Middle frontal gyrus (tissue), 1 donor: ENCODE results near the gene ZBTB8A.
A peak's percentile ranks its signal among the peaks of the same experiment; 100 is the strongest.
"Not testable (repeated sequence)": the region's sequence is repeated elsewhere in the genome, so short reads cannot be mapped to it uniquely, and the experiment has no call there.

Experiments used
- DNase-seq: peaks from one replicate; pipeline ENCODE4 v3.0.0-alpha.2; 2015; ENCODE audit warnings: low spot score; ENCODE audit errors: extremely low spot score

Gene ZBTB8A

DNA sequence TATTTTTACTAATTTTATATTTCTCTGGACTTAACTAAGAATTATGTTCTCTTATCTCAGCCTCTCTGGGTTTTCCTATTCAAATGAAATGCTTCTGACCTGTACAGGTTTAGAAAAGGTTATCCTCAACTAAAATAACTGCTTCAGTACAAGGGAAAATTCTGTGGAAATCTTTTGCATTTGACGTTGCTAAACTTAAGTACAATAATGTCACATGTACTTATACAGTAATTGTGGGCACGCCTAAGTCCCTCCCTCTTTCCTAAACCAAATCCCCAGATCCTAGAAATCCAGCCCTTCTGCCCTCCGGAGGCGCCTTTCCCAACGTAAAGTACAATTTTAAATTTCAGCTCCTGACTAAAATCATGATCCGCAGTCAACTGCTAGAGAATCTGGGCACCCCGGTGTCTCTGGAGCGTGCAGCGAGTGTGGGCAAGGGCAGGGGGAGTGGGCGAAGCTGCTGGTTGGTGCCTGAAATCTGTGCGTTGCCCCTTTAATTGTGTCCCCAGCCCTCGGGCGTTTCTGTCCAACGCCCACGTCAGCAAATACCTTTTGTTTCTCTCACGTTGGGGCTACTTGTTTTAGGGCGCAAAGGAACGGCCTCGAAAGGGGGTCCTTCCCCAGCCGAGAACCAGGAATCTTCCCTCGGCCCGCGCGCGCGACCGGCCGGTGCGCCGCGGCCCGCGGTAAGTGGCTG lies at the start of gene ZBTB8A:
ZBTB8A (plus strand) TSS at position 541 of the 697 bp plus-strand sequence. CDS start 53,505 bp downstream, outside the sequence.
- DNase-seq = no peak

GRCh38 chr1:32489774-32490454 lies 49.3 kb upstream of the ZBTB8A start:
- DNase-seq = no peak

GRCh38 chr1:32491386-32491785 lies 47.8 kb upstream of the ZBTB8A start:
- no peak for DNase-seq

DNA sequence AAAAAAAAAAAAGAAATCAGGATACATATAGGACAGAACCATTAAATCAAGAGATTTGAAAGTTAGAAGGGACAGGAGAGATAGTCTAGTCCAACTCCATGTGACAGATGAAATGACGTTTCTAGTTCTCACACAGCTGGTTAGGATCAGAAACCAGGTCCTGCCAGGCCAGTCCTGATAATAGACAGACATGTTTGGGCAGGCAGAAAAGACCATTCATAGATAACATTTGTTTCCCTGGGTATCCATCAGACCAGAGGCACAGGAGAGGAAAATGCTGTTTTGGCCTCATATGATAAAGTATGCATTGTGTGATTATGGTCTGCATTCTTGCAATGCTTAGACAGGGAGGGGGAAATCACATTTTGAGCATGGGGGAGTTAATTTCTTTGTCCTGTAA lies 45.0 kb upstream of the ZBTB8A start:
- no peak for DNase-seq

- DNase-seq = no peak
These were observed 44.4 kb upstream of the ZBTB8A start for GRCh38 chr1:32494711-32495337.

- DNase-seq = no peak
These were observed 43.1 kb upstream of the ZBTB8A start for GRCh38 chr1:32496127-32496526.

- DNase-seq = no peak
These were observed 40.5 kb upstream of the ZBTB8A start for GRCh38 chr1:32498751-32499150.

GRCh38 chr1:32500387-32501209 lies 38.6 kb upstream of the ZBTB8A start:
- peak; percentile 6 for DNase-seq

DNA sequence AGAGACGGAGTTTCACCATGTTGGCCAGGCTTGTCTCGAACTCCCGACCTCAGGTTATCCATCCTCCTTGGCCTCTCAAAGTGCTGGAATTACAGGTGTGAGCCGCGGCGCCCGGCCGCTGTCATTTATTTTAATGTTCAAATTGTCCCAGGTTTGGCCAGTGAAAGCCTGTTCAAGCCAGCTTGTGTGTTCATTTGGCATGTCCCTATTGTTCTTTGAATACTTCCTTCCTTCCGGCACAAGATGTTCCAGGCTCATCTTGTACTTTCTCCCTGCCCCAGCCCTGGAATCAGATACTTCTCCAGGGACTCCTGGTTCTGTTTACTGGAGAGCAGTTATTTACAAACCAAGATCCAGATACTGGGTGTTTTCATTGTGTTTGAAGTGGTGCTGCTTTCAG lies 37.4 kb upstream of the ZBTB8A start:
- no peak for DNase-seq

- DNase-seq = no peak
These were observed 36.1 kb upstream of the ZBTB8A start for GRCh38 chr1:32503153-32503552.

DNA sequence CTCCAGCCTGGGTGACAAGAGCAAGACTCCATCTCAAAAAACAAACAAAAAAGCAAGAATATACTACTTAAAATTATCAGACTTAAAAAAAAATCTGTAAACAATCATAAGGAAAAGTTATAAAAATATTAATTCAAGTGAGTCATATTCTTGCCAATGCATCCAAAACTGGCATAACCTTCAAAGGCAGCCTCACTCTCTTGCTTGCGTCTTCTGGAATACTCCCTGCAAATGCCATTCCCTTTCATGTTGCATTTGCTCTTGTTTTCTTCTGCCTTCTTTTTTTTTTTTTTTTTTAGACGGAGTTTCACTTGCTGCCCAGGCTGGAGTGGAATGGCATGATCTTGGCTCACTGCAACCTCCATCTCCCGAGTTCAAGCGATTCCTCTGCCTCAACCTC lies 32.2 kb upstream of the ZBTB8A start:
- DNase-seq = no peak

DNA sequence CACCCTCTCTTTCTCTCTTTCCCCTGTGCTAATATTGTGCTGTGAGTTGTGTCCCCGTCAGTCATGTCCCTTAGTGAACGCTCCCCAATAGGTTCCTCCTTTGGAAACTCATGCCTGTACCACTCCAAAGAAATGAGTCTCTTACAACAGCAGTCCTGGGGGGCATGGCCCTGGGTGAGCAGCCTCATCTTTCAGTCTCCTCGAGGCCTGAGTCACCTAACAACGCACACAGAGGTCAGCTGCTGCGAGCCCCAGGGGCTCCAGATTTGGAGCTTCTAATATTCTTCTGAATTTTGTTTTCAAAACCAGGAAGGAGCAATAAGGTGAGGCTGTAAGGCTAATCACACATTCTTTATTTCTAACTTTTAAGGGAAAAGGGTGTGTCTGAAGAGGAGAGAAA lies 30.5 kb upstream of the ZBTB8A start:
- DNase-seq = no peak

- no peak for DNase-seq
These were observed 29.3 kb upstream of the ZBTB8A start for GRCh38 chr1:32509939-32510338.

GRCh38 chr1:32516402-32516801 lies 22.8 kb upstream of the ZBTB8A start:
- no peak for DNase-seq

DNA sequence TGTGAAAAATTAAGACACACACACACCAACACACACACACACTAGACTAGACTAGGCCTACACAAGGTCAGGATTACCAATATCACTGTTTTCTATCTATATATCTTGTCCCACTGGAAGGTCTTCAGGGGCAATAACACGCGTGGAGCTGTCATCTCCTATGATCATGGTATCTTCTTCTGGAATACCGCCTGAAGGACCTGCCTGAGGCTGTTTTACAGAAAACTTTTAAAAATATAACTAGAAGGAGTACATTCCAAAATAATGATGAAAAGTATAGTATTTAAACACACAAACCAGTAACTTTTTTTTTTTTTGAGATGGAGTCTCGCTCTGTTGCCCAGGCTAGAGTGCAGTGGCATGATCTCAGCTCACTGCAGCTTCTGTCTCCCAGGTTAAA lies 20.3 kb upstream of the ZBTB8A start:
- no peak for DNase-seq

- no peak for DNase-seq
These were observed 18.1 kb upstream of the ZBTB8A start for GRCh38 chr1:32521165-32521564.

DNA sequence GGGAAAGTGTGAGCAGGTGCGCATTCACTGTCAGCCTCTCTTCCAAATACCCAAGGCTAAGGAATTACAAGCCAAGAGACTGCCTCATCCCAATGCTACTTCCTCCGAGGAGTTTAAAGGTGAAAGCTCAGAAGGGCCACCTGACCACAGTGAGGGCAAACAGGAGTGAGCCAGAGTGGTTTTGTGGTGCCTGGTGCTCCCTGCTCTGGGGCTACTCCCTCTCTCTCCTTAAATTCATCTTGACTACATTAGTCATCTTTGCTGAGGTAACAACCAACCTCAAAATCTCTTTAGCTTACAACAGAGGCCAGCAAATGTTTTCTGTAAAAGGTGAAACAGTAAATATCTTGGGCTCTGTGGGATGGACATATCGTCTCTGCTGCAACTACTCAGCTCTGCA lies 14.2 kb upstream of the ZBTB8A start:
- DNase-seq = no peak

DNA sequence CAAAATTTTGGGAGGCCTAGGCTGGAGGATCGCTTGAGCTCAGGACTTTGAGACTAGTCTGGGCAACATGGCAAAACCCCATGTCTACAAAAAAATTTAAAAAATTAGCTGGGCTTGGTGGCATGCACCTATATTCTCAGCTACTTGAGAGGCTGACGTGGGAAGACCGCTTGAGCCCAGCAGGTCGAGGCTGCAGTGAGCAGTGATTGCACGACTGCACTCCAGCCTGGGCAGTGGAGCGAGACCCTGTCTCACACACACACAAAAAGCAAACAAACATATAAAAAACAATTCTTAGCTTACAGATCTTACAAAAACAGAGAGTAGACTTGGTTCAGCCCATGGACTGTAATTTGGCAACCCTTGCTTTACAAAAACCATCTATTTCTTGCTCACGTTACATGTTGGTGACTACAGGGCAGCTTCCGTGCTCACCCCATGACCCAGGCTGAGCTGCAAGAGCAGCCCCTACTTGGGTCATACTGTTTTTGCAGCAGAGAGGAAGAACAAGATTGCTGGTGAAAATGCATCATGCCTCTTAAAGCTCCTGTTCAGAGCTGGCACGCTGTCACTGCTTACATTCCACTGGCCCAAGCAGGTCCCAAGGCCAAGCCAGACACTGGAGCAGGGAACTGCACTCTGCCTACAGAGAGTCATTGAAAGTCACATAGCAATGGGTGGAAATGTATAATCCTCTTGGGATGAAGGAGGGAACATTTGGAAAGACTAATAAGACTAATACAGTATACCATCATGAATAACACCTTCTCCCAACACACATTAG lies 13.4 kb upstream of the ZBTB8A start:
- DNase-seq = no peak

DNA sequence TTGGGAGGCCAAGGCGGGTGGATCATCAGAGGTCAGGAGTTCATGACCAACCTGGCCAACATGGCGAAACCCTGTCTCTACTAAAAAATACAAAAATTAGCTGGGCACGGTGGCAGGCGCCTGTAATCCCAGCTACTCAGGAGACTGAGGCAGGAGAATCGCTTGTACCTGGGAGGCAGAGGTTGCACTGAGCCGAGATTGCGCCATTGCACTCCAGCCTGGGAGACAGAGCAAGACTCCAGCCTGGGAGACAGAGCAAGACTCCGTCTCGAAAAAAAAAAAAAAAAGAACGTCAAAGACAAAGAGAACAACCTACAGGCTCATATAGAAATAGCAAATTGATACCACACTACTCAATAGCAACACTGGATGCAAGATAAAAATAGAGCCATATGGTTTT lies 10.7 kb upstream of the ZBTB8A start:
- not testable (repeated sequence) for DNase-seq

- DNase-seq = no peak
These were observed 5.4 kb upstream of the ZBTB8A start for GRCh38 chr1:32533792-32534327.

DNA sequence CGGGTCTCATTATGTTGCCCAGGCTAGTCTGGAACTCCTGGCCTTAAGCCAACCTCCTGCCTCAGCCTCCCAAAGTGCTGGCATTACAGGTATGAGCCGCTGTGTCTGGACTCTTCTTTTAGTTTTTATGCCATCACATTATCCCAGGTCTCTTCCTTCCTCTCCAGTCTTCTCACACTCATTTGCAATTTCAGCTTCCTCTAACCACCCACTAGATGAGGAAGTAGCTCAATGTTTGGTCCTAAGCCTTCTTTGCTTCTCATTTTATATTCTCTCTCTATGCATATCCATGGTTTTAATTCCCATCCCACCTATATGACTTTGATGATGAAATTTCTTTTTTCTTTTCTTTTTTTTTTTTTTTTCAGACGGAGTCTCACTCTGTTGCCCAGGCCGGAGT lies 3.1 kb upstream of the ZBTB8A start:
- DNase-seq = no peak
